ENCODE data around the gene SLC12A8.

DNA sequence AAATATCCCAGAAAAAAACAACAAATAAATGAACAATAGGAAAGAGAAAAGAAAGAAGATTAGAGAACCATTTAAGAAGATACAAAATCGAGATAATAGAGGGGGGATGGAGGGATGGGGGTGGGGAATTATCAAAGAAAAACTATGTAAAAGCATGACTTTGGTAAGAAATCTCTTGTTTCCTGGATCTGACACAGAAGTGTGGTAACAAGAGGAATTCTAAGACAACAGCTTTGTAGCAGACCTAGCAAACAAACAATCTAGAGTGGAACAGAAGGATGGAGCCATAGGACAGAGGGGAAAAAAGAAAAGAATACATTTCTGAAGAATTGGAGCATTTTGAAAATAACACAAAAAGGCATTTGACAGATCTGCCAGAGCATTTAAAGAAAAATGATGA, 107.4 kb downstream of the SLC12A8 start:
- no peak for TF ChIP-seq EZH2 (IDR thresholded peaks at IDR 0.05; ENCODE audit: borderline replicate concordance, insufficient read depth, low read depth, low read length, poor library complexity, severe bottlenecking)
- TF ChIP-seq, protein P1, sequence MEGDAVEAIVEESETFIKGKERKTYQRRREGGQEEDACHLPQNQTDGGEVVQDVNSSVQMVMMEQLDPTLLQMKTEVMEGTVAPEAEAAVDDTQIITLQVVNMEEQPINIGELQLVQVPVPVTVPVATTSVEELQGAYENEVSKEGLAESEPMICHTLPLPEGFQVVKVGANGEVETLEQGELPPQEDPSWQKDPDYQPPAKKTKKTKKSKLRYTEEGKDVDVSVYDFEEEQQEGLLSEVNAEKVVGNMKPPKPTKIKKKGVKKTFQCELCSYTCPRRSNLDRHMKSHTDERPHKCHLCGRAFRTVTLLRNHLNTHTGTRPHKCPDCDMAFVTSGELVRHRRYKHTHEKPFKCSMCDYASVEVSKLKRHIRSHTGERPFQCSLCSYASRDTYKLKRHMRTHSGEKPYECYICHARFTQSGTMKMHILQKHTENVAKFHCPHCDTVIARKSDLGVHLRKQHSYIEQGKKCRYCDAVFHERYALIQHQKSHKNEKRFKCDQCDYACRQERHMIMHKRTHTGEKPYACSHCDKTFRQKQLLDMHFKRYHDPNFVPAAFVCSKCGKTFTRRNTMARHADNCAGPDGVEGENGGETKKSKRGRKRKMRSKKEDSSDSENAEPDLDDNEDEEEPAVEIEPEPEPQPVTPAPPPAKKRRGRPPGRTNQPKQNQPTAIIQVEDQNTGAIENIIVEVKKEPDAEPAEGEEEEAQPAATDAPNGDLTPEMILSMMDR (IDR thresholded peaks at IDR 0.05), result no peak

Data from B cell (primary cell).